Osteoblast (primary cell): ENCODE data around the gene NOS1AP. TPM values are rescaled to one million over a fixed set of nuclear protein-coding genes. Genes with fewer than 3 reads are reported as not detected.

Source experiments
- DNase-seq: peaks from one replicate; pipeline ENCODE4 v3.0.0; 2011; ENCODE audit warnings: low spot score, mixed read lengths; ENCODE audit not compliant: insufficient read length; ENCODE audit errors: missing footprints
- H2AFZ ChIP-seq: 2 replicates; pipeline ENCODE4 v1.6.0; 2011; ENCODE audit warnings: mild to moderate bottlenecking, low read length
- H3K27ac ChIP-seq: 2 replicates; pipeline ENCODE4 v1.5.1; 2011; ENCODE audit warnings: mild to moderate bottlenecking, low read depth, low read length, moderate library complexity
- H3K27me3 ChIP-seq: 2 replicates; pipeline ENCODE4 v1.6.0; 2012; ENCODE audit warnings: mild to moderate bottlenecking, control low read depth, inconsistent platforms, low read length, moderate library complexity; ENCODE audit not compliant: insufficient read depth
- H3K36me3 ChIP-seq: 2 replicates; pipeline ENCODE4 v1.5.1; 2011; ENCODE audit warnings: mild to moderate bottlenecking, low read length, control low read depth, moderate library complexity; ENCODE audit not compliant: insufficient read depth
- H3K4me1 ChIP-seq: 2 replicates; pipeline ENCODE4 v1.5.1; 2011; ENCODE audit warnings: mild to moderate bottlenecking, low read length, control low read depth, moderate library complexity; ENCODE audit not compliant: insufficient read depth
- H3K4me2 ChIP-seq: 2 replicates; pipeline ENCODE4 v1.6.0; 2011; ENCODE audit warnings: mild to moderate bottlenecking, low read length; ENCODE audit not compliant: insufficient read depth
- H3K4me3 ChIP-seq: fragments of 200-600 bp; sonication (generic); 3 replicates; pipeline ENCODE4 v1.5.1; 2012; ENCODE audit warnings: mild to moderate bottlenecking, low read length, inconsistent platforms; ENCODE audit not compliant: insufficient read depth
- H3K79me2 ChIP-seq: 2 replicates; pipeline ENCODE4 v1.6.0; 2012; ENCODE audit warnings: mild to moderate bottlenecking, low read length, control low read depth, inconsistent platforms; ENCODE audit not compliant: insufficient read depth
- H3K9me3 ChIP-seq: 2 replicates; pipeline ENCODE4 v1.5.1; 2011; ENCODE audit warnings: low read depth, low read length, control low read depth
- H4K20me1 ChIP-seq: 2 replicates; pipeline ENCODE4 v1.6.0; 2012; ENCODE audit warnings: mild to moderate bottlenecking, low read length, control low read depth; ENCODE audit not compliant: insufficient read depth
- total RNA-seq: library from RNA; depleted of rRNA; stranded (reverse); fragments of >200 nt; gene quantifications from 2 replicates; pipeline ENCODE4 v1.2.3, GENCODE V29; 2012
- TF ChIP-seq, protein P1 (sequence below): IDR thresholded peaks from 2 replicates; pipeline ENCODE4 v1.5.1; 2011; ENCODE audit warnings: mild to moderate bottlenecking, low read depth, low read length, moderate library complexity; ENCODE audit errors: extremely low read depth

Gene NOS1AP
- total RNA-seq, 1 donor: not detected

DNA sequence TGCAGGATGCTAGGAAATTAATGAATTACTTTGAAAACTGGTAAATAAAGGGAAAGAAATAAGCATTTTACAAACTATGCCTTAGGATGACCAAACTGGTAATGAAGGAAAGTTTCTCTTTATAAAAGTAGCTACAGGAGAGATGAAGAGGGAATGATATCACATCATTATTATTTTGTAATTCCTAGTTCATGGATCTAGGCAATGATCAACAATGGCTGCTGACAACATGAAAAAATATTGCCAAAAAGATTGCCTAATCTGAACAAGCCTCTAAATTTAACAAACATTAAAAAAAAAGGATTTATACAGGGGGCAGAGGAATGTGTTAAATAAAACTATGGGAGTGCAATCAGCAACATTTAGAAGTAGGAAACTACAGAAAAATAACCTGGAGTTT, 38.9 kb downstream of the NOS1AP start:
- Histone ChIP-seq H3K27me3 (peaks cover 3% of the 10 kb centered on the region), H3K36me3 (no peaks in the 10 kb centered on the region), H3K4me1 (no peaks in the 10 kb centered on the region), H3K4me2 (no peak overlapping the region), H3K27ac (no peak overlapping the region), H3K4me3 (no peak overlapping the region), H3K79me2 (no peaks in the 10 kb centered on the region), H4K20me1 (no peaks in the 10 kb centered on the region), H3K9me3 (no peaks in the 10 kb centered on the region), H2AFZ (no peak overlapping the region)
- TF ChIP-seq, protein P1, sequence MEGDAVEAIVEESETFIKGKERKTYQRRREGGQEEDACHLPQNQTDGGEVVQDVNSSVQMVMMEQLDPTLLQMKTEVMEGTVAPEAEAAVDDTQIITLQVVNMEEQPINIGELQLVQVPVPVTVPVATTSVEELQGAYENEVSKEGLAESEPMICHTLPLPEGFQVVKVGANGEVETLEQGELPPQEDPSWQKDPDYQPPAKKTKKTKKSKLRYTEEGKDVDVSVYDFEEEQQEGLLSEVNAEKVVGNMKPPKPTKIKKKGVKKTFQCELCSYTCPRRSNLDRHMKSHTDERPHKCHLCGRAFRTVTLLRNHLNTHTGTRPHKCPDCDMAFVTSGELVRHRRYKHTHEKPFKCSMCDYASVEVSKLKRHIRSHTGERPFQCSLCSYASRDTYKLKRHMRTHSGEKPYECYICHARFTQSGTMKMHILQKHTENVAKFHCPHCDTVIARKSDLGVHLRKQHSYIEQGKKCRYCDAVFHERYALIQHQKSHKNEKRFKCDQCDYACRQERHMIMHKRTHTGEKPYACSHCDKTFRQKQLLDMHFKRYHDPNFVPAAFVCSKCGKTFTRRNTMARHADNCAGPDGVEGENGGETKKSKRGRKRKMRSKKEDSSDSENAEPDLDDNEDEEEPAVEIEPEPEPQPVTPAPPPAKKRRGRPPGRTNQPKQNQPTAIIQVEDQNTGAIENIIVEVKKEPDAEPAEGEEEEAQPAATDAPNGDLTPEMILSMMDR: no peak
- no peak for DNase-seq

DNA sequence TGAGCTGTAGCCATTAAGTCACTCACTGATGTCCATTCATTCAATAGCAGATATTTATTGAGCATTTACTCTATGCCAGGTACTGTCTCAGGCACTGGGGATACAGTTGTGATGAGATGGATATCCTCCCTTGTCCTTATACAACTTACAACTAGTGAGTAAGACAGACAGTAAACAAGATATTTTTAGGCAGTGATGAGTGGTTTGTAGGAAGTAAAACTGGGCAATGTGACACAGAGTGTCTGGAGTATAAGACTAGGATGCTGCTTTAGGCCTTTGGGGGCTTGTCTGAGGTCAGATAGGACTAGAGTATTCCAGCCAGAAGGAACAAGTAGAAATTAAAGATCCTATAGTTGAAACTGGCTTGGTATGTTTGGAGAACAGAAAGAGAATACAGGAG, 41.4 kb downstream of the NOS1AP start:
- no peaks in the 10 kb centered on the region for H4K20me1 ChIP-seq
- H3K36me3 ChIP-seq: no peaks in the 10 kb centered on the region
- H3K79me2 ChIP-seq: no peaks in the 10 kb centered on the region
- peaks cover 12% of the 10 kb centered on the region for H3K27me3 ChIP-seq
- H3K27ac ChIP-seq: no peak overlapping the region
- H2AFZ ChIP-seq: no peak overlapping the region
- H3K4me3 ChIP-seq: no peak overlapping the region
- DNase-seq: no peak
- no peak overlapping the region for H3K4me2 ChIP-seq
- H3K4me1 ChIP-seq: no peaks in the 10 kb centered on the region
- TF ChIP-seq, protein P1: no peak
- no peaks in the 10 kb centered on the region for H3K9me3 ChIP-seq

DNA sequence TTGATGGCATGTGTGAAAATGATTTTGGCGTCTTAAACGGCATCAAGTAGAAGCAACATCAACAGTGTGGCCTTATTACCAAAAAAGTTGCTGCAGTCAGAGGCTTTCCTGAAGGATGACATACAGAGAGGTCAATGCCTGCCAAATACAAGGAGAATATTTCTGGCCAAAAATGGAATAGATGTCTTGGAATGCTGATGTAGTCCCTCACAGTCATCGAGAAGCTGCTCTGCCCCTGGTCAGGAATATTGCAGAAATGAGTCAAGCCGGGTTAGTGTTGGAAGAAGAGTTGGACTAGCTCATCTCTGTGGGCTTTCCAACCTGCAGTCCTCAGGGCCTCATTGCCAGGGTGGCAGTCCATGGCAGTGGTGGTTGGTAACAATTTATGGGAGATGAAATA, 42.1 kb downstream of the NOS1AP start:
- no peak overlapping the region for H3K4me3 ChIP-seq
- TF ChIP-seq, protein P1: no peak
- no peaks in the 10 kb centered on the region for H4K20me1 ChIP-seq
- no peaks in the 10 kb centered on the region for H3K9me3 ChIP-seq
- H3K79me2 ChIP-seq: no peaks in the 10 kb centered on the region
- no peak overlapping the region for H2AFZ ChIP-seq
- H3K27ac ChIP-seq: no peak overlapping the region
- H3K4me2 ChIP-seq: no peak overlapping the region
- no peaks in the 10 kb centered on the region for H3K4me1 ChIP-seq
- H3K36me3 ChIP-seq: no peaks in the 10 kb centered on the region
- peaks cover 18% of the 10 kb centered on the region for H3K27me3 ChIP-seq
- no peak for DNase-seq

DNA sequence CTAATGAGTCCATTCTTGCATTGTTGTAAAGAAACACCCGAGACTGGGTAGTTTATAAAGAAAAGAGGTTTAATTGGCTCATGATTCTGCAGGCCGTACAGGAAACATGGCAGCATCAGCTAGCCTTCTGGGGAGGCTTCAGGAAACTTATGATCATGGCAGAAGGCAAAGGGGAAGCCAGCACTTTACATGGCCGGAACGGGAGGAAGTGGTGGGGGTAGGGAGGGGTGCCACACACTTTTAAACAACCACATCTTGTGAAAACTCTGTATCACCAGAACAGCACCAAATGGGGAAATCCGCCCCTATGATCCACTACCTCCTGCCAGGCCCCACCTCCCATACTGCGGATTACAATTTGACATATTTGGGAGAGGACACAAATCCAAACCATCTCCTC, 43.9 kb downstream of the NOS1AP start:
- Histone ChIP-seq H3K4me1 (no peaks in the 10 kb centered on the region), H3K27me3 (peaks cover 25% of the 10 kb centered on the region), H3K36me3 (no peaks in the 10 kb centered on the region), H4K20me1 (no peaks in the 10 kb centered on the region), H3K27ac (no peak overlapping the region), H3K79me2 (no peaks in the 10 kb centered on the region), H3K4me3 (no peak overlapping the region), H2AFZ (no peak overlapping the region), H3K9me3 (no peaks in the 10 kb centered on the region), H3K4me2 (no peak overlapping the region)
- TF ChIP-seq, protein P1: no peak
- no peak for DNase-seq
